BLaER1 treated with 17β-estradiol and CSF1 and Interleukin-3, amounts not matched to agents 10 nM and 100 nM (cell line): ENCODE data around the gene TMOD3.
A peak's percentile ranks its signal among the peaks of the same experiment; 100 is the strongest.

ENCODE experiments used
- H3K27ac ChIP-seq, 11 experiments: shearing (Covaris generic); formaldehyde crosslinking; 2 replicates each; pipeline ENCODE4 v1.8.1; 2022
- H3K27me3 ChIP-seq, 11 experiments: shearing (Covaris generic); formaldehyde crosslinking; 2 replicates each; pipeline ENCODE4 v1.8.1; 2022
- H3K36me3 ChIP-seq, 11 experiments: shearing (Covaris generic); formaldehyde crosslinking; 2 replicates each; pipeline ENCODE4 v1.8.1; 2022
- H3K4me1 ChIP-seq, 10 experiments: shearing (Covaris generic); formaldehyde crosslinking; 2 replicates each; pipeline ENCODE4 v1.8.1; 2022
- H3K4me2 ChIP-seq, 11 experiments: shearing (Covaris generic); formaldehyde crosslinking; 2 replicates each; pipeline ENCODE4 v1.8.1; 2022
- H3K4me3 ChIP-seq, 10 experiments: shearing (Covaris generic); formaldehyde crosslinking; 2 replicates each; pipeline ENCODE4 v1.8.1; 2022
- H3K9ac ChIP-seq, 11 experiments: shearing (Covaris generic); formaldehyde crosslinking; 2 replicates each; pipeline ENCODE4 v1.8.1; 2022
- H3K9me3 ChIP-seq, 11 experiments: shearing (Covaris generic); formaldehyde crosslinking; replicated peaks in 1 of 11; 2 replicates each; pipeline ENCODE4 v1.8.1; 2022
- H4K20me1 ChIP-seq, 11 experiments: shearing (Covaris generic); formaldehyde crosslinking; 2 replicates each; pipeline ENCODE4 v1.8.1; 2022
- Cebpa-rat ChIP-seq, 11 experiments: shearing (Covaris generic); IDR thresholded peaks; 2 replicates each; pipeline ENCODE4 v1.8.1; 2022

Gene TMOD3

DNA sequence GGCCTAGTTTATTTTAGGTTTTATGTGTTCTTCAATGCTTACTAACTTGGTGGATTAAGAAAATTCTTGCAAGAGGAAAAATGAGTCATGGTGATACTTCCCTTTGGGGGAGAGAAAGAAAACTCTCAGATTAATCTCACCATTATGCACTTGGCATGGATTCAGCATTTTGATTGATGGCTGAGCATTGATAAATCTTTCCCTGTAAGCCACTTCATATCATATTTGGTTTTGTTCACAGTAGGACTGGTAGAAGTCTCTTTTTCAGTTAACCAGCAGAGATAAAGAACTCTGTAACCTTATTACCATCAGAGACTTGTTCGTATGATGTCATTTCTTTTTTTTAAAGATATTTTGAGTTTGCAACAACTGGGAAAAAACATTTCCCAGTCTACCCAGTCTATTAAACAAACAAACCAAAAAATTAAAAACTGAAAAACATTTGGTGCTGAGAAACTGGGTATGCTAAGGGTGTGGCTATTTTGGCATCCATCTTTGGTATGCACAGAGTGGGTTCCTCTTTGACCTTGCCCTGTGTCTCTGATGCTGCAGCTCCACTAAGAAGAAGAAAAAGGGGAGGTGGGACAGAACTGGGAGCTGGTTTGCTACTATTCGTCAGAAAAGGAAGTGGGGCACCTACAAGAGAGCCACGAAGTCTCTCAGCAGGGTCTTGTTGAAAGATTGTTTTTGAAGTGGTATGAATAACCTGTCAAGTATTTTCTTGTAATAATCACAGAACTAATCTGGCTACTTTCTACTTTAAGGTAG lies 17.2 kb downstream of the TMOD3 start:
- peaks cover 0 to 23% (median 5%) of the 10 kb centered on the region in 11 experiments; a peak in 6 of 22 replicates for H3K36me3 ChIP-seq
- peak overlapping the region; percentile 43 to 81 (median 73) for H3K4me2 ChIP-seq
- peaks cover 44 to 77% (median 54%) of the 10 kb centered on the region in 10 experiments for H3K4me1 ChIP-seq
- peak overlapping the region; percentile 20 to 87 (median 64); a peak in 19 of 22 replicates for H3K27ac ChIP-seq
- peaks cover 0 to 14% (median 0%) of the 10 kb centered on the region in 11 experiments; a peak in 8 of 22 replicates for H3K9me3 ChIP-seq
- peak overlapping the region in 1 of 10 experiments; percentile 3; a peak in 1 of 20 replicates for H3K4me3 ChIP-seq
- no peak for TF ChIP-seq Cebpa-rat (IDR thresholded peaks at IDR 0.05)
- no peaks in the 10 kb centered on the region for H3K27me3 ChIP-seq
- H3K9ac ChIP-seq, result peak overlapping the region in 6 of 11 experiments; percentile 1 to 67 (median 46); a peak in 9 of 22 replicates
- peaks cover 0 to 83% (median 8%) of the 10 kb centered on the region in 11 experiments; a peak in 10 of 22 replicates for H4K20me1 ChIP-seq

DNA sequence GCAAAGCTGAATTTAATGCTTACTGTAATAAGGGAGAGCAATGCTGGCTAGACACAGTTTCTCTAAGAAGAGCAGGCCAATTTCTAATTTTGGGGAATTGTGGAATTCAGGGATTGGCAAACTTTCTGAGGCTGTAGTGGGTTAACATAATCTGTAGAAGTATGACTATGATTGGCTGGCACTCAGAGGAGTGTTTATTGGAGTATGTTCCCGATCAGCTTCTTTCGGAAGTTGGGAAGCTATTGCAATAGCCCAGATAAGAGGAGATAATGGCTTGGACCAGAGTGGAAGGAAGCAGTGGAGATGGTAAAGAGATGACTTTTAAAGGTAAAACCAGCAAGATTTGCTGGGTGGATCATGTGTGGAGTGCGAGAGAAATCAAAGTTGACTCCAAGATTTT lies 19.4 kb downstream of the TMOD3 start:
- H3K27ac ChIP-seq, result no peak overlapping the region

DNA sequence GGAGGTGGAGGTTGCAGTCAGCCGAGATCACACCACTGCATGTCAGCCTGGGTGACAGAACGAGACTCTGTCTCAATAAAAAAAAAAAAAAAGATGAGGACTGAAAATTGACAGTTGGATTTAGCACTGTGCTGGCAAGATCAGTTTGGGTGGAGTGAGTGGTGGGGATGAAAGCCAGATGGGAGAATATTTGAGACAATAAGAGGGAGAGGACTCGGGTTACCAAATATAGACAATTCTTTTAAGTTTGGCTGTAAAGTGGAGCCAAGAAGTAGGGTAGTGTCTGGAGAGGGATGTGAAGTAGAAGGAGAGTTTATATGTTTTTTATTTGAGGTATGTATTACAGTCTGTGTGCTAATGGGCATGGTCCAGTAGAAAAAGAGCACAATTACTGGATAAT lies 20.4 kb downstream of the TMOD3 start:
- no peak for TF ChIP-seq Cebpa-rat (IDR thresholded peaks at IDR 0.05)
- no peaks in the 10 kb centered on the region for H3K27me3 ChIP-seq
- H3K4me3 ChIP-seq, result no peak overlapping the region
- no peak overlapping the region for H3K9ac ChIP-seq
- peaks cover 0 to 30% (median 5%) of the 10 kb centered on the region in 11 experiments; a peak in 6 of 22 replicates for H3K36me3 ChIP-seq
- H3K4me1 ChIP-seq, result peaks cover 24 to 68% (median 29%) of the 10 kb centered on the region in 10 experiments
- no peaks in the 10 kb centered on the region; a peak in 1 of 22 replicates for H3K9me3 ChIP-seq
- H4K20me1 ChIP-seq, result peaks cover 0 to 99% (median 24%) of the 10 kb centered on the region in 11 experiments; a peak in 12 of 22 replicates
- no peak overlapping the region for H3K27ac ChIP-seq
- no peak overlapping the region for H3K4me2 ChIP-seq

More for the DNA sequence above, 19.4 kb downstream of the TMOD3 start:
- H3K27me3 ChIP-seq, result no peaks in the 10 kb centered on the region
- 0 out of 22 replicates have a peak overlapping the region, but pooled peaks of 1 of the 11 experiments have one; percentile 3 for H3K4me2 ChIP-seq
- H3K9ac ChIP-seq, result no peak overlapping the region
- H3K4me3 ChIP-seq, result no peak overlapping the region
- peaks cover 0 to 30% (median 5%) of the 10 kb centered on the region in 11 experiments; a peak in 6 of 22 replicates for H3K36me3 ChIP-seq
- H3K9me3 ChIP-seq, result no peaks in the 10 kb centered on the region; a peak in 1 of 22 replicates
- TF ChIP-seq Cebpa-rat (IDR thresholded peaks at IDR 0.05), result no peak
- H3K4me1 ChIP-seq, result peaks cover 24 to 68% (median 33%) of the 10 kb centered on the region in 10 experiments
- peaks cover 0 to 92% (median 23%) of the 10 kb centered on the region in 11 experiments; a peak in 11 of 22 replicates for H4K20me1 ChIP-seq

DNA sequence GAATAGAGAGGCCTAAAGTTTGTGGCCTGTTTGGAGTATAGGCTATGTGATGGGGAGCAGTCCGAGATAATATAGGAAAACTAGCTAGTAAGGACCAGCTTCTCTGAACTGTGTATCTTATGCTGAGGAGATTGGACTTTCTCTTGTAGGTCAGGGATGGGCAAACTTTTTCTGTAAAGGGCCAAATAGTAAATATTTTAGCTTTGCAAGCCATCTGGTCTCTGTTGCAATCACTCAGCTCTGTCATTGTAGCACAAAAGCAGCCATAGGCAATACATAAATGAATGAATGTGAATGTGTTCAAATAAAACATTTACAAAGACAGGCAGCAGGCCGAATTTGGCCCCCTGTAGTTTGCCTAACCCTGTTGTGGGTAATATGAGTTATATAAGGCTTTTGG lies 24.5 kb downstream of the TMOD3 start:
- TF ChIP-seq Cebpa-rat (IDR thresholded peaks at IDR 0.05), result no peak
- no peak overlapping the region for H3K9ac ChIP-seq
- peaks cover 0 to 55% (median 2%) of the 10 kb centered on the region in 10 experiments; a peak in 7 of 20 replicates for H3K4me1 ChIP-seq
- H3K9me3 ChIP-seq, result peaks cover 0 to 11% (median 4%) of the 10 kb centered on the region in 11 experiments; a peak in 12 of 22 replicates
- peaks cover under 1 to 26% (median 9%) of the 10 kb centered on the region in 11 experiments; a peak in 13 of 22 replicates for H3K36me3 ChIP-seq
- peaks cover 3 to 100% (median 31%) of the 10 kb centered on the region in 11 experiments; a peak in 12 of 22 replicates for H4K20me1 ChIP-seq
- no peak overlapping the region for H3K4me3 ChIP-seq
- peak overlapping the region in 1 of 11 experiments; percentile 52; a peak in 1 of 22 replicates for H3K4me2 ChIP-seq
- no peak overlapping the region for H3K27ac ChIP-seq
- H3K27me3 ChIP-seq, result no peaks in the 10 kb centered on the region

DNA sequence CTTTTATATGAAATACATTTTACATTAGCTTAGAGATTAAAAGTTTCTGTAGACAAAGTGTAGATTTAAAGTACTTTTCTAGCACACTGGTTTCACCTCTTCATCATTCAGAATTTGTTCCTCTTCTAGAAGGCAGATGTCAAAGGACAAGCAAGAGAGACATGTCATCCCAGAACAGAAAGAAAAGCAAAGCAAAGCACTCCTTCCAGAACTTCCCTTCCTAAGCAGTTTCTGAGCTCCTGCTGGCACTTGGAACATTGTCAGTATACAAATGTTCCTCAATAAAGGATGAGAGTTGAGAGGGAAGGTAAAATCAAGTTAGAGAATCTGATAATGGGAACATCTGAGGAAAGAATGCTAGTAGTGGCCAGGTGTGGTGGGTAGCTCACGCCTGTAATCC lies 26.2 kb downstream of the TMOD3 start:
- no peak overlapping the region; a peak in 1 of 22 replicates for H3K27ac ChIP-seq
- peaks cover 0 to 26% (median 18%) of the 10 kb centered on the region in 11 experiments; a peak in 16 of 22 replicates for H3K9me3 ChIP-seq
- H3K27me3 ChIP-seq, result no peaks in the 10 kb centered on the region
- H3K36me3 ChIP-seq, result peaks cover 13 to 38% (median 19%) of the 10 kb centered on the region in 11 experiments; a peak in 17 of 22 replicates
- peaks cover 3 to 100% (median 24%) of the 10 kb centered on the region in 11 experiments; a peak in 12 of 22 replicates for H4K20me1 ChIP-seq
- peak overlapping the region in 3 of 11 experiments; percentile 28 to 76 (median 52); a peak in 5 of 22 replicates for H3K4me2 ChIP-seq
- no peak overlapping the region for H3K9ac ChIP-seq
- no peak for TF ChIP-seq Cebpa-rat (IDR thresholded peaks at IDR 0.05)
- H3K4me3 ChIP-seq, result no peak overlapping the region
- H3K4me1 ChIP-seq, result peaks cover 0 to 49% (median 5%) of the 10 kb centered on the region in 10 experiments; a peak in 12 of 20 replicates

DNA sequence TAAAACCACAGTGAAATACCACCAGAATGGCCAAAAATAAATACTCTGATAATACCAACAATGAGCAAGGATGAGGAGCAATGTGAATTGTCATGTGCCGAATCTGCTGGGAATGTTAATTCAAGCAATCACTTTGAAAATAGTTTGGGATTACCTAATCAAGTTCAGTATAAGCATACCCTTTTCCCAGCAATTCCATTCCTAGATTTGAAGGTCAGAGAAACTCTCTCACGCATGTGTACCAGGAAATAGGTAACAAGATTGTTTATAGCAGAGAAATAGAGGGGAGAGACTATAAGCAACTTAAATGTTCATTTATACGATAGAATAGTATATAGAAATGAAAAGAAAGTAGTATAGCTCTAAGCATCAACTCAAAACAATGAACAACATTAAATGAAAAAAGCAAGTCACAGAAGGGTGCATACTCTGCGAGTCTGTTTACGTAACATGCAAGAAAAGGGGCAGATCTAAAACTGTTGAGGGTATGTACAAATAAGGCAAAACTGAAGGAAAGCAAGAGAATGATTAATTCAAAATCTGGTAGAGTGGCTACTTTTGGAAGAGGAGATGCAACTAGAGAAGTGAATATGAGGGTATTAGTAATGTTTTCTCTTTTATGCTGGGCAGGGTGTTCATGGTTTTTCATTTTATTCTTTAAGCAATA lies 27.4 kb downstream of the TMOD3 start:
- H3K4me1 ChIP-seq, result peaks cover 11 to 57% (median 15%) of the 10 kb centered on the region in 10 experiments; a peak in 18 of 20 replicates
- H3K4me3 ChIP-seq, result no peak overlapping the region
- H3K27me3 ChIP-seq, result no peaks in the 10 kb centered on the region
- no peak overlapping the region for H3K9ac ChIP-seq
- TF ChIP-seq Cebpa-rat (IDR thresholded peaks at IDR 0.05), result no peak
- H3K27ac ChIP-seq, result no peak overlapping the region
- H3K9me3 ChIP-seq, result peaks cover 0 to 26% (median 18%) of the 10 kb centered on the region in 11 experiments; a peak in 16 of 22 replicates
- H3K36me3 ChIP-seq, result peaks cover 15 to 41% (median 25%) of the 10 kb centered on the region in 11 experiments; a peak in 19 of 22 replicates
- 0 out of 22 replicates have a peak overlapping the region, but pooled peaks of 1 of the 11 experiments have one; percentile 10 for H3K4me2 ChIP-seq
- H4K20me1 ChIP-seq, result peaks cover 3 to 100% (median 24%) of the 10 kb centered on the region in 11 experiments; a peak in 12 of 22 replicates

DNA sequence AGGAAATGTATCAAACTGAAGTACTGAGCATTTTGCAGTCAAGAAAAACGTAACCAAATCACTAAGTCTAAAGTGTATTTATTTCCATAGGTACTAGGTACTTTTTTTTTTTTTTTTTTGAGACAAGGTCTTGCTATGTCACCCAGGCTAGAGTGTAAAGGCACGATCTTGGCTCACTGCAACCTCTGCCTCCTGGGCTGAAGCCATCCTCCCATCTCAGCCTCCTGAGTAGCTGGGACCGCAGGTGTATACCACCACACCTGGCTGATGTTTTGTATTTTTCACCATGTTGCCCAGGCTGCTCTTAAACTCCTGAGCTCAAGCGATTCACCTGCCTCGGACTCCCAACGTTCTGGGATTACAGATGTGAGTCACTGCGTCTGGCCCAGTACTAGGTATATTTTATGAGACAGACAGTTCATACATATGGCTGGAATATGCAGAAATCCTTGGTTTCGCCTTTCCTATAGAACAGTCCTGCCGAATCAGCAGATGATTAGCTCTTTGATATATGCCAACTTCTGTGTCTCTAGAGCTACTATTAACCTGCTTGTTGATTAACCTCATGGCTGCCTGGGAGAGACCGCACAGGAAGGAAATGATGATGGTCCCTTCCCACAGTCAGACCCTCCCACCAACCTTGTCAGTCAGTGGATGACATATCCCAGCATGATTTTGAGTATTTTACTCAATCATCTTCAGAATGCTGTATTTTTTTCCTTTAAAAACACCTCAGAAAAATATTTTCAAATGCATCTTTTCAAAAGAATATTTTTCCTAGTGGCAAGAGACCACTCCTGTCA lies 32.3 kb downstream of the TMOD3 start:
- H3K27ac ChIP-seq, result no peak overlapping the region
- H3K9ac ChIP-seq, result no peak overlapping the region
- no peaks in the 10 kb centered on the region for H3K27me3 ChIP-seq
- TF ChIP-seq Cebpa-rat (IDR thresholded peaks at IDR 0.05), result no peak
- peak overlapping the region in 9 of 11 experiments; percentile 1 to 48 (median 33); a peak in 13 of 22 replicates for H3K4me2 ChIP-seq
- peaks cover 60 to 83% (median 70%) of the 10 kb centered on the region in 11 experiments for H3K36me3 ChIP-seq
- peaks cover 0 to 26% (median 18%) of the 10 kb centered on the region in 11 experiments; a peak in 17 of 22 replicates for H3K9me3 ChIP-seq
- peaks cover 6 to 18% (median 15%) of the 10 kb centered on the region in 10 experiments; a peak in 18 of 20 replicates for H3K4me1 ChIP-seq
- no peak overlapping the region for H3K4me3 ChIP-seq
- H4K20me1 ChIP-seq, result peaks cover 0 to 100% (median 0%) of the 10 kb centered on the region in 11 experiments; a peak in 9 of 22 replicates
